Effector memory CD8-positive, alpha-beta T cell (primary cell): ENCODE measurements around the gene CHRNA4.
"Not testable (repeated sequence)": the region's sequence is repeated elsewhere in the genome, so short reads cannot be mapped to it uniquely, and the experiment has no call there.

Experiments
- ATAC-seq: fragments of 150-1000 bp; cut with Tn5 transposase; replicated peaks from 2 replicates; pipeline ENCODE4 v1.10.0; 2021; ENCODE audit warnings: mild to moderate bottlenecking, moderate library complexity
- DNase-seq, 3 experiments: peaks; one replicate each; pipeline ENCODE4 v3.0.0; 2021
- H3K27ac Mint-ChIP-seq, 2 donors: one replicate each; pipeline ENCODE4 v1.8.0; 2022; ENCODE audit warnings: mild to moderate bottlenecking in 2 of 2, mixed read lengths in 2 of 2, moderate library complexity in 2 of 2
- H3K27me3 Mint-ChIP-seq, 2 donors: one replicate each; pipeline ENCODE4 v1.8.0; 2022; ENCODE audit warnings: mixed read lengths in 2 of 2
- H3K36me3 Mint-ChIP-seq: one replicate; pipeline ENCODE4 v1.8.0; 2022; ENCODE audit warnings: mild to moderate bottlenecking, moderate library complexity, mixed read lengths; ENCODE audit not compliant: insufficient read depth
- H3K4me1 Mint-ChIP-seq, 2 donors: one replicate each; pipeline ENCODE4 v1.8.0; 2022; ENCODE audit warnings: low read depth in 2 of 2, mixed read lengths in 2 of 2
- H3K4me3 Mint-ChIP-seq, 2 donors: one replicate each; pipeline ENCODE4 v1.8.0; 2022; ENCODE audit warnings: mild to moderate bottlenecking in 2 of 2, mixed read lengths in 2 of 2, moderate library complexity in 2 of 2
- H3K9me3 Mint-ChIP-seq, 2 donors: one replicate each; pipeline ENCODE4 v1.8.0; 2022; ENCODE audit warnings: mixed read lengths in 2 of 2

Gene CHRNA4

GRCh38 chr20:63313349-63314014, 47.7 kb downstream of the CHRNA4 start:
- H3K27me3 Mint-ChIP-seq: peaks cover 12 to 44% of the 10 kb centered on the region in 2 donors
- ATAC-seq (no peak), DNase-seq (no peak)
- H3K4me1 Mint-ChIP-seq: peaks cover 3 to 4% of the 10 kb centered on the region in 2 donors
- H3K36me3 Mint-ChIP-seq: no peaks in the 10 kb centered on the region
- H3K4me3 Mint-ChIP-seq: no peak overlapping the region
- no peaks in the 10 kb centered on the region for H3K9me3 Mint-ChIP-seq
- H3K27ac Mint-ChIP-seq: no peak overlapping the region

DNA sequence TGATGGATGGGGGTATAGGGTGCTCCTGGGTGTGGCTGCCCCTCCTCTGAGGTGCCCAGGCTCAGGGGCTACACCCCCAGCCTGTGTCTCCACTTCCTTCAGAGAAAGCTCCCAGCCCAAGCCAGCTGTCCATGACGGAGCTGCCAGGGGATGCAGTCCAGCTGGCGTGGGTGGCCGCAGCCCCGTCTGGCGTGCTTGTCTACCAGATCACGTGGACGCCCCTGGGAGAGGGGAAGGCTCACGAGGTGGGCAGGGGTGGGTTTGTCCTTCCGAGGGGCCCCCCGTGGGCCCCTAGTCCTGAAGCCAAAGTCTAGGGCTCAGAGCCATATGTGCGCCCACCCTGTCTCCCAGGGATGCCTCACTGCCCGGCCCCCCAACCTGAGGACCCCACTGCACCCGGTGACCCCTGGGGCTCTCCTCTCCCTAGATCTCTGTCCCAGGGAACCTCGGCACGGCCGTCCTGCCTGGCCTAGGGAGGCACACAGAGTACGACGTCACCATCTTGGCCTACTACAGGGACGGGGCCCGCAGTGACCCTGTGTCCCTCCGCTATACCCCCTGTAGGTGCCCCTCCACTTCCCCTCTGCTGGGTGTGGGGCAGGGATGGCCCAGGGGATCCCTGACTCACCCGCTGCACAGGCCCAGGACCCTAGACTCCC, 48.3 kb downstream of the CHRNA4 start:
- Mint-ChIP-seq H3K4me3 (no peak overlapping the region), H3K27ac (no peak overlapping the region), H3K36me3 (no peaks in the 10 kb centered on the region), H3K4me1 (peaks cover 3 to 4% of the 10 kb centered on the region in 2 donors), H3K9me3 (no peaks in the 10 kb centered on the region), H3K27me3 (peaks cover 12 to 44% of the 10 kb centered on the region in 2 donors)
- ATAC-seq (no peak), DNase-seq (no peak)

DNA sequence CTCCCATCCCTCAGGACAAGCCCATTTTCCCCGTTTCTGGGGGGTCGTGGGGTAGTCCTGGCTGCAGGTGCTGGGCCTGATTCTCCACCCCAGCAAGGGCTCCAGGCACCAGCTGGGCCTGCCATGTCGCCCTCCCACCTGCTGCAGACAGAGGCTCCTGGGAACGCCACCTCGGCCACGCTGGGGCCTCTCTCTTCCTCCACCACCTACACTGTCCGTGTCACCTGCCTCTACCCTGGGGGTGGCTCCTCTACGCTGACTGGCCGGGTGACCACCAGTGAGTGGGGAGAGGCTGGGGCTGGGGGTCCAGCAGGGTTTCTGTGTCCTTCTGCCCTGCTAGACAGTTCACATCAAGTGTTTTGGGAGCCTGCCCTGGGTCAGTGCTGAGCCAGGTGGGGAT, 48.9 kb downstream of the CHRNA4 start:
- DNase-seq: no peak
- Mint-ChIP-seq H3K27me3 (peaks cover 12 to 44% of the 10 kb centered on the region in 2 donors), H3K36me3 (no peaks in the 10 kb centered on the region), H3K4me3 (no peak overlapping the region), H3K4me1 (peaks cover 3 to 4% of the 10 kb centered on the region in 2 donors), H3K27ac (no peak overlapping the region), H3K9me3 (no peaks in the 10 kb centered on the region)
- ATAC-seq: no peak

DNA sequence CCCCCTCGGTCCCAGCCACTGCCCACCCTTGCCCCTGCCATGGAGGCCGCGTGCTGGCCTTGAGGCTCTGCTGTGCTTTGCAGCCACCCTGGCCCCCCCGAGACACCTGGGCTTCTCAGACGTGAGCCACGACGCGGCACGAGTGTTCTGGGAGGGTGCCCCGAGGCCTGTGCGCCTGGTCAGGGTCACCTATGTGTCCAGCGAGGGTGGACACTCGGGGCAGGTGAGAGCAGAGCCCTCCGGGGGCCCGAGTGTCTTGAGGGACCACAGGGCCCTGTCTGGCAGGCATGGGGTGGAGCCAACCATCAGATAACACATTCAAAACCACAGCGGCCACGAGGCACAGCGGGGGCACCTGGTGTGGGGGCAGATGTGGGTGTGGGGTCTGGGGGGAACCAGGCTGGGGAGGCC, 49.3 kb downstream of the CHRNA4 start:
- no peak for ATAC-seq
- Mint-ChIP-seq H3K9me3 (no peaks in the 10 kb centered on the region), H3K4me3 (no peak overlapping the region), H3K36me3 (no peaks in the 10 kb centered on the region), H3K27ac (no peak overlapping the region), H3K27me3 (peaks cover 12 to 44% of the 10 kb centered on the region in 2 donors), H3K4me1 (peaks cover 3 to 4% of the 10 kb centered on the region in 2 donors)
- no peak for DNase-seq

DNA sequence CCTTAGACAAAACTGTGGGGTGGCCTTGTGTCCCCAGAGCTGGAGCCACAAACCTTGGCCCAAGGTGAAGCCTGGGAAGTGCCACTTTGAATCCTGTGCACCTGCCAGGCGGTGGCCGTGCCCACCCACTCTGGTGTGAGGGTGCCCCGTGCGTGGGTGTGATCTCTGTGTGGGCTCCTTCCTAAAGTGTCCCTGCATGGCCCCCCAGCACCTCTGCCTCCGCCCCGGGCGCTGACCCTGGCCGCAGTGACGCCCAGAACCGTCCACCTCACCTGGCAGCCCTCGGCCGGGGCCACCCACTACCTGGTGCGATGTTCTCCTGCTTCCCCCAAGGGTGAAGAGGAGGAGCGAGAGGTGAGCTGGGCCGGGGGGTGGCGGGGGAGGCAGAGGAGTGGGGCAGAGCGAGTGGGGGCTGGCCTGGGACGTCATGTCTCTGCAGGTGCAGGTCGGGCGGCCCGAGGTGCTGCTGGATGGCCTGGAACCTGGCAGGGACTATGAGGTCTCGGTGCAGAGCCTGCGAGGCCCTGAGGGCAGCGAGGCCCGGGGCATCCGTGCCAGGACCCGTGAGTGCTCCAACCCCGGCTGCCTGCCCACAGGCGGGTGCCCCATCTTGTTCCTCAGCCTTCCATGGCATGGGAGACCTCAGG, 49.8 kb downstream of the CHRNA4 start:
- Mint-ChIP-seq H3K36me3 (no peaks in the 10 kb centered on the region), H3K9me3 (no peaks in the 10 kb centered on the region), H3K27me3 (peaks cover 12 to 44% of the 10 kb centered on the region in 2 donors), H3K4me1 (peaks cover 3 to 4% of the 10 kb centered on the region in 2 donors), H3K4me3 (no peak overlapping the region), H3K27ac (no peak overlapping the region)
- no peak for ATAC-seq
- DNase-seq: no peak

DNA sequence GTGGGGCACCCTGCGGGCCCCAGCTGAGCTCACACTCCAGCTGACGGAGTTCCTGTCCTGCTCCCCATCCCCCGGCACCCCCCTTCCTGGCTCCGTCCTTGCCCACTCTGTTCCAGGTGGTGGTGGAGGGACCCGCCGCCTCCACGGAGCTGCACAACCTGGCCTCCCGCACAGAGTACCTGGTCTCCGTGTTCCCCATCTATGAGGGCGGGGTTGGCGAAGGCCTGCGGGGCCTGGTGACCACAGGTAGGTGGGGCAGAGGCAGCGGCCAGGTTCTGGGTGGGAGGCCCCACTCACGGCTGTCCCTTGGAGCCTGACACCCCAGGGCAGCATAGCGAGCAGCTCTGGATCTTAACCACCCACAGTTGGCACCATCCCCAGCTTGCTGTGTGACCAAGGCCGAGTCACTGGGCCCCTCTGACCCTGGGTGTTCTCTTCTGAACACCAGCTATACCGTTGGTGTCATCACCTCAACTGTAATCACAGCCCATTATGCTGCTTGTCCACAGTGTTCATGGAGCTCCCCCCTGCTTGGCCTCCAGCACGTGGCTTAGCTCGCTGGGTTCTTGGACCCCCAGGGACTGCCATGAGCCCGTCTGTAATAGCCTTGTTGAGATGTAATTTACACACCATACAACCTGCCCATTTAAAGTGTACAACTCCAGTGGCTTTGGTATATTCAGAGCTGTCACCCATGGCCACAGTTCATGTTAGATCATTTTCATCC, 50.7 kb downstream of the CHRNA4 start:
- H3K27ac Mint-ChIP-seq: no peak overlapping the region
- no peaks in the 10 kb centered on the region for H3K9me3 Mint-ChIP-seq
- no peak for DNase-seq
- ATAC-seq: no peak
- H3K36me3 Mint-ChIP-seq: no peaks in the 10 kb centered on the region
- H3K27me3 Mint-ChIP-seq: peaks cover 7 to 39% of the 10 kb centered on the region in 2 donors
- H3K4me3 Mint-ChIP-seq: no peak overlapping the region
- peaks cover 3 to 4% of the 10 kb centered on the region in 2 donors for H3K4me1 Mint-ChIP-seq

DNA sequence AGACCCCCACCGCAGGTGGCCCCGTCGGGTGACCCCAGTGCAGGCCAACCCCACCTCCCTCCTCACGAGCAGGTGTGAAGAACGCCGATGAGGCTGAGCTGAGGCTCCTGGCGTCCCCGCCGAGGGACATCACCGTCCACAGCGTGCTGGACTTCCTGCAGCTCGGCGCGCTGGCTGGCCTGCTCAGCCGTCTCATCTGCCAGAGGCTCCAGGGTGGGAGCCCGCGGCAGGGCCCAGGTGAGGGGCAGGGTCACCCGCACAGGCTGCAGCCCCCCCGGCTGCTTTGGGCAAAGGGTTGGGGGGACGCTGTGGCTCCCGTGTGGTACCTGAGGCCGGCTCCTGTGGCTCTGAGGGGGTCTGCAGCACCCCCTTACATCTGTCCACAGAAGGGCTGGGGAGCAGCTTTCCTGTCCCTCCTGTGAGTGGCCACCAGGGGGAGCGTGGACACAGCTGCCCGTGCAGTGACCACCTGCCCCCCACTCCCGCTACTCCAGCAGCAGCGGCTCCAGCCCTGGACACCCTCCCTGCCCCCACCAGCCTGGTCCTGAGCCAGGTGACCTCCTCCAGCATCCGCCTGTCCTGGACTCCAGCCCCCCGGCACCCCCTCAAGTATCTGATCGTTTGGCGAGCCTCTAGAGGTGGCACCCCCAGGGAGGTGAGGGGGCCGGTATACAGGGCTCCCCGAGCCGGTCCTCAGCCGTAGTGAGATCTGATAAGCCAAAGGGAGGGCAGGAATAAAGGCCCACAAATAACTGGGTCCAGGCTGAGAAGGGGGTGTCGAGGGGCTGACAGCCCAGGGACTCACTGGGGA, 51.7 kb downstream of the CHRNA4 start:
- Mint-ChIP-seq H3K4me3 (no peak overlapping the region), H3K4me1 (peaks cover 3 to 4% of the 10 kb centered on the region in 2 donors), H3K9me3 (no peaks in the 10 kb centered on the region), H3K27me3 (peaks cover 13 to 41% of the 10 kb centered on the region in 2 donors), H3K27ac (no peak overlapping the region), H3K36me3 (no peaks in the 10 kb centered on the region)
- DNase-seq (peak in 1 of 3 experiments; percentile 22), ATAC-seq (no peak)

- Mint-ChIP-seq H3K36me3 (no peaks in the 10 kb centered on the region), H3K4me1 (peaks cover 3 to 4% of the 10 kb centered on the region in 2 donors), H3K9me3 (no peaks in the 10 kb centered on the region), H3K4me3 (no peak overlapping the region), H3K27ac (no peak overlapping the region), H3K27me3 (peaks cover 13 to 41% of the 10 kb centered on the region in 2 donors)
- DNase-seq (no peak), ATAC-seq (no peak)
Observed at GRCh38 chr20:63308218-63308911, 52.8 kb downstream of the CHRNA4 start.

- ATAC-seq (no peak), DNase-seq (no peak)
- Mint-ChIP-seq H3K4me3 (no peak overlapping the region), H3K4me1 (peaks cover 0 to 4% of the 10 kb centered on the region in 2 donors), H3K27ac (no peak overlapping the region), H3K36me3 (no peaks in the 10 kb centered on the region), H3K27me3 (peaks cover 13 to 34% of the 10 kb centered on the region in 2 donors), H3K9me3 (no peaks in the 10 kb centered on the region)
Observed at GRCh38 chr20:63307538-63308217, 53.5 kb downstream of the CHRNA4 start.

DNA sequence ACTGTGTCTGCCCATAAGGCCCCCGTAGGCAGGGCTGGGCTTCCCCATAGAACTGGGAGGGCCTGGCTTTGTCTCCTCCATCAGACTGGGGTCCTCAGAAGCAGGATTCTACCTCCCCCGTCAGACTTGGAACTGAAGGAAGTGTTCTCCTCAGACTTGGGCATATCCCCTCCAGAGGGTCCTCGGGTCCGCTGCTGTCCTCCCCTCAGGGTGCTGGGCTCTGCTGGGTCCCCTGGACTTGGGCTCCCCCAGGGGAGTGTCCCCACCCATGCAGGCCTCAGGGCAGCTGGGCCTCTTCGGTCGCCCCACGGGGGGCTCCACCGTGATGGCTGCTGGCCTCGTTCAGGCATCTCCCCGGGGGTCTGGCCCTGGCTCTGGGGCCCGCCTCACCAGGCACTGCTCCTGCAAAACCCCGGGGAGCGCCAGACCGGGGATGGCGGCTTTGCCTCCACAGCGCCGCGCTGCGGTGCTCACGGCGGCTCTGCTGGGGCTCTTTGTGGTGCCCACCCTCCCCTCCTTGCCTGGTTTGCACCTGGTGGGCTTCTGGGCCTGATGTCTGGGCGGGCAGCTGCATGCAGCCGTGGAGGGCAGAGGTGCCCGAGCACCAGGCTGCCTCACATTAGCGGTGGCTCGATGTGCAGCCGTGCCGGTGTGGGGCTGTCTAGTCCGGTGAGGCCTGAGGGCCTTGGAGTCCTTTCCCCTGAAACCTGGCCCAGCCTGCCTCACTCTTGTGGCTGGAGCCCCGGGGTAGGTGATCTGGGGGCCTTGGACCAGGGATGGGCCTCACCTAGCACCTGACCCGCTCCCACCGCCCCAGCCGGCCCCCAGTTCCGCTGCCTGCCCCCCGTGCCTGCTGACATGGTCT, 54.2 kb downstream of the CHRNA4 start:
- Mint-ChIP-seq H3K4me3 (no peak overlapping the region), H3K27ac (no peak overlapping the region), H3K27me3 (peaks cover 13 to 28% of the 10 kb centered on the region in 2 donors), H3K36me3 (no peaks in the 10 kb centered on the region), H3K4me1 (peaks cover 0 to 4% of the 10 kb centered on the region in 2 donors), H3K9me3 (peaks cover 0 to under 1% of the 10 kb centered on the region in 2 donors)
- ATAC-seq (no peak), DNase-seq (no peak)

DNA sequence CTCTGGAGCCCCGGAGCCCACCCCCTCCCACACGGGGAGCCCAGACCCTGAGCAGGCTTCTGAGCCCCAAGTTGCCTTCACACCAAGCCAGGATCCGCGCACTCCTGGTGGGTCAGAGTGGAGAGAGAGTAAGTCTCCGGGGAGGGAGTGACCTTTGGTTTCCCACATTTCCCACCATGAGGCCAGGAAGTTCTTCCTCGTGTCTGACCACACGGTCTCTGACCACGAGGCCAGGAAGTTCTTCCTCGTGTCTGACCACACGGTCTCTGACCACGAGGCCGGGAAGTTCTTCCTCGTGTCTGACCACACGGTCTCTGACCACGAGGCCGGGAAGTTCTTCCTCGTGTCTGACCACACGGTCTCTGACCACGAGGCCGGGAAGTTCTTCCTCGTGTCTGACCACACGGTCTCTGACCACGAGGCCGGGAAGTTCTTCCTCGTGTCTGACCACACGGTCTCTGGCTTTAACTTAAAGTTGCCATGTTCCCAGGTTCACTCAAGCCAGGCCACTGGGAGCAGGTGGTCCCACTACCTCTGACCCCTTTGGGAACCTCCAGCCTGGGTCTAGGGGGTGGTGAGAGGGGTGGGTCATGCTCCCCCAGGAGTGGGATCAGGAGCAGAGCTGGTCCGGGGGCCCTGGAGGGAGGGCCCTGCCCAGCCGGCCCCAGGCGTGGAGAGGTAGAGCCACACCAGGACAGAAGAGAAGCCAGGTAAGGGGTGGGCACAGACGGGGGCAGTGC, 55.0 kb downstream of the CHRNA4 start:
- H3K4me1 Mint-ChIP-seq, ATAC-seq, H3K36me3 Mint-ChIP-seq, H3K4me3 Mint-ChIP-seq, H3K9me3 Mint-ChIP-seq, DNase-seq, H3K27ac Mint-ChIP-seq: not testable (repeated sequence)
- peaks cover 13 to 31% of the 10 kb centered on the region in 2 donors for H3K27me3 Mint-ChIP-seq
